PFSK-1 (cell line): ENCODE results near the gene MARK4.

ENCODE experiments used
- FOXP2 ChIP-seq: optimal IDR thresholded peaks from 2 replicates; pipeline ENCODE3; 2011; ENCODE audit warnings: borderline replicate concordance, control low read depth, inconsistent platforms; ENCODE audit not compliant: insufficient read depth; ENCODE audit errors: extremely low read length, extremely low read depth
- POLR2AphosphoS5 ChIP-seq: IDR thresholded peaks from 2 replicates; pipeline ENCODE4 v1.6.1; 2012; ENCODE audit warnings: low read depth, mild to moderate bottlenecking, control low read depth, low read length, moderate library complexity
- REST ChIP-seq, 2 experiments: IDR thresholded peaks; 2 replicates each; pipeline versions ENCODE4 v1.6.1 to v1.8.0; 2011 to 2012; ENCODE audit warnings: low read depth in 2 of 2, low read length in 2 of 2, control low read depth in 1 of 2, inconsistent platforms in 1 of 2, mild to moderate bottlenecking in 1 of 2, moderate library complexity in 1 of 2; ENCODE audit not compliant: insufficient read depth in 1 of 2
- SIN3A ChIP-seq: IDR thresholded peaks from 2 replicates; pipeline ENCODE4 v1.6.1; 2012; ENCODE audit warnings: mild to moderate bottlenecking, low read length, moderate library complexity, borderline replicate concordance; ENCODE audit not compliant: insufficient read depth
- TAF1 ChIP-seq: IDR thresholded peaks from 2 replicates; pipeline ENCODE4 v1.6.1; 2012; ENCODE audit warnings: low read length, control low read depth, borderline replicate concordance; ENCODE audit not compliant: insufficient read depth

- TF ChIP-seq TAF1 (no peak), POLR2AphosphoS5 (no peak), REST (IDR thresholded peaks at IDR 0.05; ENCODE audit: insufficient read depth in 1 of 2, low read depth in 2 of 2, low read length in 2 of 2) (no peak), SIN3A (no peak), FOXP2 (no peak)
These were observed 6.8 kb upstream of the MARK4 start for GRCh38 chr19:45244133-45244794.
